K562 (cell line): ENCODE results near the gene HNMT. TPM values are rescaled to one million over a fixed set of nuclear protein-coding genes. Genes with fewer than 3 reads are reported as not detected.

Source experiments
- ATAC-seq: fragments of 200-7000 bp; cut with Tn5 transposase; 3 replicates; pipeline ENCODE4 v1.9.1; 2020; ENCODE audit warnings: moderate library complexity
- BruUV-seq: library from RNA; stranded (reverse); fragments of 400-500 nt; replicated peaks from 2 replicates; lab custom pipeline; 2021; lab: Mats Ljungman, UMichigan
- CTCF ChIA-PET: fragments of 300-600 bp; formaldehyde crosslinking; extraction: SDS; loops from one replicate; lab custom pipeline; 2021; ENCODE audit warnings: low intra/inter-chr PET ratio; lab: Yijun Ruan, JAX
- POLR2A ChIA-PET: fragments of 300-600, 350-650 bp; sonication (Branson Sonifier 250); formaldehyde crosslinking; extraction: SDS; loops from one replicate; lab custom pipeline; 2021; ENCODE audit warnings: antibody characterized with exemption, inconsistent platforms; lab: Yijun Ruan, JAX
- DNase-seq, 4 experiments: peaks; one replicate each; pipeline versions ENCODE4 v3.0.0 to v3.0.0-alpha.2; 2011 to 2018; ENCODE audit warnings: low spot score in 3 of 4, mixed read lengths in 3 of 4; ENCODE audit errors: extremely low read depth in 1 of 4
- FAIRE-seq: peaks from 2 replicates; lab custom pipeline; 2011; peaks lifted over from hg19 to GRCh38; lab: Jason Lieb, UNC
- H2AFZ ChIP-seq: 2 replicates; pipeline ENCODE4 v1.6.0; 2011; ENCODE audit warnings: low read depth, low read length, control low read depth, inconsistent platforms
- H3K27ac ChIP-seq: fragments of 200-600 bp; 3 replicates; pipeline ENCODE4 v1.8.0; 2011; ENCODE audit warnings: low read depth, mild to moderate bottlenecking, control low read depth, inconsistent platforms, low read length, moderate library complexity, mixed read lengths; ENCODE audit errors: extremely low read depth
- H3K27me3 ChIP-seq, 2 experiments: fragments of 300-600 bp in 1 of 2; 2 replicates in 1 of 2; 3 replicates in 1 of 2; pipeline versions ENCODE4 v1.6.0 to v1.8.0; 2011; ENCODE audit warnings: inconsistent platforms in 2 of 2, low read length in 2 of 2, mild to moderate bottlenecking in 1 of 2, mixed read lengths in 1 of 2, moderate library complexity in 1 of 2; ENCODE audit not compliant: control insufficient read depth in 2 of 2, insufficient read depth in 2 of 2
- H3K36me3 ChIP-seq: fragments of 300-600 bp; 3 replicates; pipeline ENCODE4 v1.8.0; 2011; ENCODE audit warnings: mild to moderate bottlenecking, low read length, inconsistent platforms; ENCODE audit not compliant: control insufficient read depth, insufficient read depth
- H3K4me1 ChIP-seq, 2 experiments: fragments of 200-600 bp in 1 of 2; replicated peaks in 1 of 2; 2 replicates in 1 of 2; 3 replicates in 1 of 2; pipeline versions ENCODE4 v1.5.1 to v1.8.0; 2011; ENCODE audit warnings: inconsistent platforms in 2 of 2, low read length in 2 of 2, mild to moderate bottlenecking in 1 of 2, mixed read lengths in 1 of 2, moderate library complexity in 1 of 2; ENCODE audit not compliant: control insufficient read depth in 2 of 2, insufficient read depth in 2 of 2
- H3K4me2 ChIP-seq: 2 replicates; pipeline ENCODE4 v1.6.1; 2011; ENCODE audit warnings: low read length, control low read depth, inconsistent platforms, mixed read lengths; ENCODE audit not compliant: insufficient read depth
- H3K4me3 ChIP-seq: fragments of 200-600 bp; sonication (generic), shearing (Covaris generic); 2 replicates; pipeline ENCODE4 v1.5.1; 2016; ENCODE audit warnings: control low read depth, inconsistent platforms
- H3K79me2 ChIP-seq: fragments of 200-600 bp; 3 replicates; pipeline ENCODE4 v1.8.0; 2011; ENCODE audit warnings: low read length, inconsistent platforms; ENCODE audit not compliant: control insufficient read depth, insufficient read depth
- H3K9ac ChIP-seq, 2 experiments: 2 replicates each; pipeline versions ENCODE4 v1.6.0 to v1.6.1; 2011; ENCODE audit warnings: low read depth in 2 of 2, low read length in 2 of 2, control low read depth in 1 of 2, inconsistent platforms in 1 of 2, mild to moderate bottlenecking in 1 of 2, mixed read lengths in 1 of 2; ENCODE audit not compliant: insufficient read depth in 1 of 2
- H3K9me1 ChIP-seq: one replicate; pipeline ENCODE4 v1.6.0; 2011; ENCODE audit warnings: inconsistent platforms, mild to moderate bottlenecking, low read length, moderate library complexity; ENCODE audit not compliant: control insufficient read depth, insufficient read depth
- H3K9me3 ChIP-seq: replicated peaks from 2 replicates; pipeline ENCODE4 v1.5.1; 2011; ENCODE audit warnings: low read depth, low read length, inconsistent platforms; ENCODE audit not compliant: control insufficient read depth, insufficient read depth
- H4K20me1 ChIP-seq: replicated peaks from 2 replicates; pipeline ENCODE4 v1.6.1; 2011; ENCODE audit warnings: low read length, inconsistent platforms, mixed read lengths; ENCODE audit not compliant: control insufficient read depth, insufficient read depth
- C11orf30 ChIP-seq: fragments of 450-650 bp; IDR thresholded peaks from 2 replicates; pipeline ENCODE4 v1.6.1; 2016; ENCODE audit warnings: low read depth, mild to moderate bottlenecking
- CC2D1A ChIP-seq: fragments of 450-650 bp; IDR thresholded peaks from 2 replicates; pipeline ENCODE4 v1.6.1; 2017; ENCODE audit warnings: mild to moderate bottlenecking
- E2F6 ChIP-seq, 2 experiments: IDR thresholded peaks; 2 replicates each; pipeline ENCODE4 v1.6.1; 2011; ENCODE audit warnings: borderline replicate concordance in 1 of 2, control low read depth in 1 of 2, low read depth in 1 of 2, low read length in 1 of 2, mild to moderate bottlenecking in 1 of 2, mixed read lengths in 1 of 2, moderate library complexity in 1 of 2; ENCODE audit not compliant: insufficient read depth in 1 of 2, insufficient read length in 1 of 2, poor library complexity in 1 of 2, severe bottlenecking in 1 of 2; ENCODE audit errors: extremely low read depth in 1 of 2
- FOXA3 ChIP-seq, 2 experiments: fragments of 450-650 bp in 1 of 2; sonication (generic) in 1 of 2; formaldehyde crosslinking; IDR thresholded peaks in 1 of 2; conservative IDR thresholded peaks in 1 of 2; 2 replicates each; pipeline versions ENCODE4 v1.4.0 to v1.8.0; 2020 to 2022; ENCODE audit warnings: mild to moderate bottlenecking in 2 of 2, missing genetic modification reagents in 1 of 2
- FOXP4 ChIP-seq: sonication (generic); formaldehyde crosslinking; IDR thresholded peaks from 2 replicates; pipeline ENCODE4 v1.8.0; 2022; ENCODE audit warnings: mild to moderate bottlenecking, missing genetic modification reagents, borderline replicate concordance
- HES1 ChIP-seq: fragments of 450-650 bp; IDR thresholded peaks from 2 replicates; pipeline ENCODE4 v1.6.1; 2016; ENCODE audit warnings: low read depth, mild to moderate bottlenecking, moderate library complexity
- JUNB ChIP-seq: fragments of 450-650 bp; formaldehyde crosslinking; conservative IDR thresholded peaks from 2 replicates; pipeline ENCODE4 v1.4.0; 2020; ENCODE audit warnings: mild to moderate bottlenecking
- KAT2B ChIP-seq: IDR thresholded peaks from one replicate; pipeline ENCODE4 v1.6.1; 2012; ENCODE audit warnings: low read depth, mild to moderate bottlenecking, control low read depth, inconsistent platforms, low read length, moderate library complexity
- MCM2 ChIP-seq: fragments of 450-650 bp; IDR thresholded peaks from 2 replicates; pipeline ENCODE4 v1.6.1; 2017; ENCODE audit warnings: low read depth, mild to moderate bottlenecking
- MTA3 ChIP-seq: fragments of 450-650 bp; formaldehyde crosslinking; IDR thresholded peaks from 2 replicates; pipeline ENCODE4 v1.6.1; 2017; ENCODE audit warnings: mild to moderate bottlenecking, borderline replicate concordance
- RBM22 ChIP-seq: fragments of 200-400 bp; formaldehyde crosslinking; IDR thresholded peaks from 2 replicates; pipeline ENCODE4 v1.6.1; 2018; ENCODE audit warnings: low read length, low read depth; ENCODE audit not compliant: poor library complexity, severe bottlenecking
- TEAD4 ChIP-seq, 2 experiments: sonication (generic) in 1 of 2; formaldehyde crosslinking in 1 of 2; IDR thresholded peaks; 2 replicates each; pipeline versions ENCODE4 v1.6.1 to v1.8.0; 2012 to 2022; ENCODE audit warnings: borderline replicate concordance in 1 of 2, inconsistent platforms in 1 of 2, low read length in 1 of 2, mild to moderate bottlenecking in 1 of 2, missing genetic modification reagents in 1 of 2
- ZNF512 ChIP-seq: IDR thresholded peaks from 2 replicates; pipeline ENCODE4 v1.6.1; 2016; ENCODE audit warnings: missing genetic modification characterization, missing compliant biosample characterization
- ZNF79 ChIP-seq: fragments of 250-450 bp; sonication (Bioruptor Pico); IDR thresholded peaks from 2 replicates; pipeline ENCODE4 v1.4.0; 2020; ENCODE audit warnings: low read depth, mild to moderate bottlenecking, moderate library complexity
- WGBS: fragments of 100-300 bp; shearing (Covaris generic); methylation state at CpG from one replicate; pipeline ENCODE4 v1.1.6; 2016; ENCODE audit warnings: low coverage, mixed read lengths; ENCODE audit not compliant: insufficient coverage; ENCODE audit errors: missing lambda C conversion rate; 5-methylcytosine and 5-hydroxymethylcytosine counted together
- in situ Hi-C: fragments of 300-500 bp; cut with MboI; formaldehyde crosslinking; loops from 4 replicates; pipeline ENCODE4 v1.15.0; 2018; ENCODE audit warnings: inconsistent platforms, mixed read lengths
- intact Hi-C: fragments of 100-400 bp; cut with micrococcal nuclease; formaldehyde crosslinking; loops from 2 replicates; pipeline ENCODE4 v1.14.2; 2022
- polyA plus RNA-seq, 8 experiments: library from polyadenylated mRNA; depleted of rRNA in 4 of 8; stranded (reverse) in 5 of 8; unstranded in 3 of 8; fragments of >200 nt; fragmentation: Nextera tagmentation in 2 of 8; fragmentation: Illumina TruSeq in 1 of 8; extraction: Ambion mirVana in 2 of 8; extraction: Trizol in 1 of 8; gene quantifications; 2 replicates each; pipeline versions ENCODE4 v1.2.1 to v1.2.3, GENCODE V29; 2011 to 2014; ENCODE audit warnings: inconsistent platforms in 1 of 8, missing spikeins in 1 of 8
- total RNA-seq, 7 experiments: library from RNA; depleted of rRNA in 6 of 7; stranded (reverse); fragments of >200 nt in 6 of 7; fragmentation: Illumina TruSeq in 2 of 7; extraction: Trizol in 2 of 7; gene quantifications; 2 replicates each; pipeline versions ENCODE4 v1.2.1 to v1.2.3, GENCODE V29; 2011 to 2021; ENCODE audit warnings: low replicate concordance in 1 of 7

The HNMT gene
- total and polyA plus RNA-seq, 9 of the 15 experiments (the other 6 are each of a cell fraction or from before 2014, with no cell fraction given), result 3.1 to 10.9 (median 5.3) TPM

- Histone ChIP-seq H3K27ac (peak overlapping the region; percentile 26; the same call in 1 of the 3 replicates), H4K20me1 (no peaks in the 10 kb centered on the region), H3K4me3 (no peak overlapping the region), H3K27me3 (no peaks in the 10 kb centered on the region), H3K36me3 (no peaks in the 10 kb centered on the region), H3K79me2 (no peaks in the 10 kb centered on the region), H3K9me1 (no peaks in the 10 kb centered on the region), H2AFZ (no peak overlapping the region), H3K4me1 (peaks cover 6 to 30% of the 10 kb centered on the region in 2 experiments; a peak in 4 of 5 replicates), H3K9ac (no peak overlapping the region), H3K9me3 (no peaks in the 10 kb centered on the region), H3K4me2 (no peak overlapping the region)
- ChIA-PET CTCF (no interaction called here), POLR2A (interaction anchor here (0.9 kb wide), 1 partner anchor 10 kb away, joined by 3 read pairs; no protein-coding TSS in a partner anchor)
- peak; percentile 42 for FAIRE-seq
- DNase-seq, result peak in 2 of 4 experiments; percentile 31 to 71
- in situ Hi-C loops, result no loop called here
- 0% methylated on average over 3 of the region's 3 CpGs for WGBS
- BruUV-seq, result no TSS peak
- ATAC-seq, result peak; percentile 74
- intact Hi-C loops, result loop anchor here (2.0 kb wide), 3 partner anchors 31 to 95 kb away; partner anchors contain the start of gene HNMT
- TF ChIP-seq MCM2 (no peak), C11orf30 (peak; percentile 92), ZNF512 (tag) (peak; percentile 55; the same call in 1 of the 2 replicates), TEAD4 (IDR thresholded peaks at IDR 0.05; ENCODE audit: low read length) (0 out of 2 replicates have a peak, but pooled peaks have one; percentile 11), TEAD4 (CRISPR knock-in tag; IDR thresholded peaks at IDR 0.05; ENCODE audit: borderline replicate concordance) (no peak), ZNF79 (no peak), JUNB (CRISPR knock-in tag) (no peak), MTA3 (no peak), KAT2B (no peak), E2F6 (IDR thresholded peaks at IDR 0.05; ENCODE audit: borderline replicate concordance in 1 of 2, extremely low read depth in 1 of 2, insufficient read depth in 1 of 2, insufficient read length in 1 of 2, low read depth in 1 of 2, low read length in 1 of 2, poor library complexity in 1 of 2, severe bottlenecking in 1 of 2) (no peak), RBM22 (no peak), HES1 (no peak), FOXP4 (no peak), CC2D1A (no peak), FOXA3 (CRISPR knock-in tag; conservative IDR thresholded peaks at IDR 0.05 in 1 of 2, IDR thresholded peaks at IDR 0.05 in 1 of 2) (peak in 1 of 2 experiments; percentile 37; a peak in 2 of 4 replicates)
These were observed 95.4 kb downstream of the HNMT start for GRCh38 chr2:138059487-138060300.
